GM19467 (cell line): Measurements from ENCODE around the gene TMEM245.
"Not testable (repeated sequence)": the region's sequence is repeated elsewhere in the genome, so short reads cannot be mapped to it uniquely, and the experiment has no call there.

Source experiments
- ATAC-seq: cut with Tn5 transposase; IDR thresholded peaks from one replicate; pipeline ENCODE4 v1.9.1; 2021; ENCODE audit warnings: mild to moderate bottlenecking, moderate library complexity; ENCODE audit not compliant: unreplicated experiment

The TMEM245 gene

DNA sequence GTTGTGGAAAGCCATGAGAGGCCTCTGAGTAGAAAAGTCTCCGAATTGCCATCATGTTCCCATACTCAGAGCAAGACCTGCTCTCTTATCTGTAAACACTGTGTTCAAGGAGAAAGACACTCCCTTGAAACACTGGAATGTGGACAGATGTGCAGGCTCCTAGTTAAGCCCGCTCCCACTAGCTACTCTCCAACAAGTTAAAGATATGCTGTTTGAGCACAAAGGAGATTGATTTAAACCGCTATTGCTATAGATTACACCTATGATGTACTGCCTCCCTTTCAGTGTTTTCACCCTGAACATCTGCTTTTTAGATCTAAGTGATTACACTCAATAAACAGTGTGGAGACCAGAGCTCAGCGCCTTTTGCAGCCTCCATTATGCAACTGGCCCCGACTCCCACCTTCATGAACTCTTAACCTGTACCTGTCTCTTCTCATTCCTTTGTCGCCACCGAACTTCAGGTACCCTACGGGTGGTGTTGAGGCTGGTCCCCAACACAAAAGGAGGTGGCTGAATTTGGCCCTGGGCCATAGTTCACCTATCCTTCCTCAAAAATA is 47.5 kb downstream of the TMEM245 start:
- no peak for ATAC-seq

DNA sequence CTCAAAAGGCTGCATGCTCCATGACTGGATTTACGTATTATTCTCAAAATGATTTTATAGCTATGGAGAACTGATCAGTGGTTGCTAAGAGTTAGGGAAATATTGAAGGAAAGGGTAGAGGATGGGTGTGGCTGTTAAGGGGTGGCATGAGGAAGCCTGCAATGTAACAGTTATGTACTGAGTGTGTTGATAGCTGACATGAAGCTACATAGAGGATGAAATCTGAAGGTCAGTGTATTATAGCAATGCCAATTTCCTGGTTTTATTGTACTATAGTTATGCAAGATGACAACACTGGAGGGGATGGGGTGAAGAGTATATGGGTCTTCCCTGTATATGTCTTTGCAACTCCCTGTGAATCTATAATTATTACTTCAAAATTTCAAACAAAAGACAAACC is 51.0 kb downstream of the TMEM245 start:
- no peak for ATAC-seq

DNA sequence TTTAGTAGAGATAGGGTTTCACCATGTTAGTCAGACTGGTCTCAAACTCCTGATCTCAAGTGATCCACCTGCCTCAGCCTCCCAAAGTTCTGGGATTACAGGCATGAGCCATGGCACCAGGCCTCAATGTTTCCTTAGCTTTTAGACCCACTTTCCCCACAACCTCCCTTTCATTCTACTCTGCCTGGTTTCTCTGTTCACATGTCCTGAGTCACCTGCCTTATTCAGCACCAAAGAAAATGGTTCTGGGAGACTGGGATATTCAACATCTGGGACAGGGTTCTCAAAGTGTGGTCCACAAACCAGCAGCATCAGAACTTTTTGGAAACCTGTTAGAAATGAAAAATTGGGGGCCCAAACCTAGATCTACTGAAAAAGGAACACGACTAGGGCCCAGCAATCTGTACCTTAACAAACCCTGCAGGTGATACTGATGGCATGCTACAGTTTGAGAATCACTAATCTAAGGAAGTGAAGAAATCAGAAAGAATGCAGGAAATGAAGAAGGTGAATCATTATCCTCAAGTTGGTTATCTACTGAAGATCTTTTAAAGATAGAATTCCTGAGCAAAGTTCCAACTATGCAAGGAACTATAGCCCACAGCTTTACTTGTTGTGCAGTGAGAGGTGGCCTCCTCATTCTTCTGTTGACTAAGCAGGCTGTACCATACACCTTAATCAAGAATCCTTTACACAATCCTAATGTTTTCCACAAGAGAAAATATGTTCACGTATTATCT is 54.6 kb downstream of the TMEM245 start:
- ATAC-seq = no peak

DNA sequence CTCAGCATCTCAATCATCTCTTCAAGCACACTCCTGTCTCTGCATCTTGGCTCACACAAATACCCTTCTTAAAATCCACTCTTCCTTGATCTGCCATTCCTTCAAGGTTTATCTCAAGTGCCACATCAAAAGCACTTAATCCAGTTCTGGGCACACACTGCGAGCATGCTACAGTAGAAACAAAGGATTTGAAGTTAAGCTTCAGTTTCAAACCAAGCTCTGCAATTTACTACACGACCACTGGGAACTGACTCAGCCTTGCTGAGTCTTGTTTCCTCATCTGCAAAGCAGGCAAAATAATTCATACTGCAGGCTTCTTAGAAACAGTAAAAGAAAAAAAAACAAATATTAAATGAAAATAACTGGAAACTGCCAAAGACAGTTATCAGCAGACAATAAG is 56.0 kb downstream of the TMEM245 start:
- ATAC-seq = no peak

DNA sequence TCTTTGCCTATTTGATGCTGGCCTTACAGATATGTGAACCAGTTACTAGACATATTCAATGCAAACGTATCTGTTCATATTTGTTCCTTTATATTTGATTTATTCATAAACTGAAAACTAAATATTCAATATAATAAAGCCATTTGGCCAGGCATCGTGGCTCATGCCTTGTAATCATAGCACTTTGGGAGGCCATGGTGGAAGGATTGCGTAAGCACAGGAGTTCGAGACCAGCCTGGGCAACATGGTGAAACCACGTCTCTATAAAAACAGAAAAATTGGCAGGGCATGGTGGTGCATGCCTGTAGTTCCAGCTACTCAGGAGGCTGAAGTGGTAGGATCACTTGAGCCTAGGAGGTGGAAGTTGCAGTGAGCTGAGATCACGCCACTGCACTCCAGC is 57.2 kb downstream of the TMEM245 start:
- ATAC-seq = no peak

DNA sequence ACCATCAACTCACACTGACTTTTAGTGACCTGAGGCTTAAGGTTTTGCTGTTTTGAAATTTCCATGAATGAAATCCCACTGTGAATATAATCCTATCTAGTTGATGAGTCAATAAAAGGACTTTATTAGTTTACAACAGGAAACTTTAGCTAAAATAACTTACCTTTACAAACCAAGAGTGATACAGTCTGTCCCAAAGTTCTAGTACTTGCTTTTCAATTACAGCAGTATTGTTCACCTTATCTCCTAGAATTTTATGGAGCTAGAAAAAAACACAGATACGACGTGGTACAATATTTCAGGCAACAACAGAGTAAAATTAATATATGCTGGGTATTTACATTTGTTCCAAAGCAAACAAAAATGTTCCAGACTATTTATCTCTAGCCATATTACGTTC is 59.6 kb downstream of the TMEM245 start:
- ATAC-seq = no peak

DNA sequence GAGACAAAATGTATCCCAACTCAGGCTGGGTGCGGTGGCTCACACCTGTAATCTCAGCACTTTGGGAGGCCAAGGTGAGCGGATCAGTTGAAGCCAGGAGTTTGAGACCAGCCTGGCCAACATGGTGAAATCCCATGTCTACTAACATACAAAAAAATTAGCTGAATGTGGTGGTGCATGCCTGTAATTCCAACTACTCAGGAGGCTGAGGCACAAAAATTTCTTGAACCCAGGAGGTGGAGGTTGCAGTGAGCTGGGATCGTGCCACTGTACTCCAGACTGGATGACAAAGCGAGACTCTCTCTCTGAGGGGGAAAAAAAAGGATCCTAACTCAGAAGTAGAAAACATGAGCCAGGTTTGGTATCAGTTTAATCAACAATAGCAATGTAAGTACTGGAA is 66.6 kb downstream of the TMEM245 start:
- ATAC-seq = not testable (repeated sequence)

DNA sequence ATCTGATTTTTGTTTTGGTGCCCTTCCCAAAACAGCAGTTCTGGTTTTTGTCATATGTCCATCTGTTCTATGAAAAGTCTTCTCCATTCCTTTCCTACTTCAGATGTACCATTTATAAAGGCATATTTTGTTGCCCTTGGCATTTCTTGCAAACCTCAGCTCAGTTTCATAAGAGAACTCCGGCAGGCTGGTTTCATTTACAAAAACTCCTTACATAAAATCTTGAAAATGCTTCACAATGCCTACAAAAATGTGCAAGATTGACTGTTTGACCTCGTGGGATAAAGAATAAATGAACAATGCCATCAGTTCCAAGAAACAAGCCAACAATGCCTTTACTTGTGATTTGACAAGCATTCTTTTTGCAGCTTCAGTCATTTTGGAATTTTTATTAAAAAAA is 67.3 kb downstream of the TMEM245 start:
- ATAC-seq = no peak

DNA sequence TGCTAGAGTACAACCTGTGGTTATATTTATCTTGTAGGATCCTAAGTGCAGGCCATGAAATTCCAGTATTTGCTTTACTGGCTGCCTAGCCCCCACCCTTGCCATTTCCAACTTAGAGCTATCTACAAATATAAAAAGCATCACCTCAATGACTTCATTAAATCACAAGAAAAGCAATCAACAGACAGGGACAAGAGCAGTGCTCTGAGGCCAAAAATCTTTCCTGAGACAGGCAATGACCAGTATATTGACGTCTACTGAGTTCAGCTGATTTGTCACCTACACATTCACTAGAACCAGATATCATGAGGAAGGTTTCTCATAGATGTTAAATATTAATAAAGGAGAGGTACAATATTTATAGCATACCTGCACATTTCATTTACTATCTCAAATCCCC is 68.0 kb downstream of the TMEM245 start:
- ATAC-seq = no peak

DNA sequence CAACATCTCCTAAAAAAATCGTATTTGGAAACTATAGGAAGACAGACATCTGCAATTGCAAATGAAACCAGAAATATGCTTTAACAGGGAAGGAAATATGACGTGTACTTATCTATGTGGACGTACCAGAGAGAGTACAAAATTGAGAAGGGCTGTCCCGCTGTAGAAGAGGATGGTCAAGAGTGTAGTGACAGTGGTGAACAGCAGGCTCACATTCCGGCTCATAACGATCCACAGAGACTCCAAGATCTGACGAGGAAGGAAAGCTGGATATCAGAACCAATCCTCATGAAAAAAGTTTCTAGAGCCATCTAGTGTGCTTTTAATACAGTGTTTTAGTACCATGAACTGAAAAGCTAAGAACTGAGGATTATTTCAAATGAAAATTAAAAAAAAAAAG is 69.3 kb downstream of the TMEM245 start:
- ATAC-seq = no peak

DNA sequence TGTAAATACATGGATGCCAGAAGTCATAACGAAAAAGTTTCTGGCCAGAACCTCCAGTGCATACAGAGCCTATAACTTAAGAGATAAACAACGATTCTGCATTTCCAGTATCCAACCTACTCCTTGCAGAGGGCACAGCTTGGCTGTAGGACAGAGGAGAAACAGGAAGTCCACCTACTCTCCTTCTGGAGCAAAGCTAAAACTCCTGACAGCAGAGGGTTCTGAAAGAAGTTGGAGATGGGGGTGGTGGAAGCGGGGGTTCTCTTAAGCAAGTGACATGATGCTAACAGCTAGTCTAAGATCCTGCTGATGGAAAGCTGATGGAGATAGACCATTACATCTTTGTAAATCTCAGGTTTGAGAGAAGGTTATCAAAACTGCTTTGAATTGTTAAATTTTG is 70.9 kb downstream of the TMEM245 start:
- no peak for ATAC-seq

DNA sequence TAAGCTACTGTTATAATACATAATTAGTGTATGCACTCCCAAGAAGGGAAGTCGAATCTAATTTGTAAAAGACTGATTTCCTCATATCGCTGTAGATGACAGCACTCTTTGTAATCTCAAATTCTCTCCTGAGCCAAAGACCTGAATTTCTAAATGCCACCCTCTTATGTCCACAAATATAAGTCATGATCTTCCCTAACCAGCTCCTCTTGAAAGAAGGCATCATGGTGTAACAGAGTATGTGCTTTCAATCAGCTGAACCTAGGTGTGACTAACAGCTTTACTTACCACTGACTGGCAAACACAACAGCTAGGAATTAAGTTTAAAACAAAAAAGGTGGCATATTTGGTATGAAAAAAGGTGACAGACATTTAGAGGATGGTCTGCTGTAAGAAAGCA is 72.5 kb downstream of the TMEM245 start:
- ATAC-seq = no peak

DNA sequence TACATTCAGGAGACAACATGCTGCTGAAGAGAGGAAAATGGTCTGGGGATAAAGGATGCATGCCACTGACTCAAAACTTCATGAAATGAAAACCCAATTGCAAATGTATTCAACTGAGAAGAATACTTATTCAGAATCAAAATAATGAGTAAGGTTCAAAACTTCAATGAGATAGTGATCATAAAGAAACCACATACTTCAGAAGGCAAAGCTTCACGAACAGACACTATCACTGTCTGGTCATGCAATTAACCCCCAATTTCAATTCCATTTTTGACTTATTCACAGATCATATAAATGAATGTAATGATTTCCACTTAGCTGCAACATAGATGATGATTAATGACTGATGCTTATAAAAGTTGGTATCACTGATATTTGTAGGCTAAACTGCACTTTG is 73.4 kb downstream of the TMEM245 start:
- no peak for ATAC-seq

DNA sequence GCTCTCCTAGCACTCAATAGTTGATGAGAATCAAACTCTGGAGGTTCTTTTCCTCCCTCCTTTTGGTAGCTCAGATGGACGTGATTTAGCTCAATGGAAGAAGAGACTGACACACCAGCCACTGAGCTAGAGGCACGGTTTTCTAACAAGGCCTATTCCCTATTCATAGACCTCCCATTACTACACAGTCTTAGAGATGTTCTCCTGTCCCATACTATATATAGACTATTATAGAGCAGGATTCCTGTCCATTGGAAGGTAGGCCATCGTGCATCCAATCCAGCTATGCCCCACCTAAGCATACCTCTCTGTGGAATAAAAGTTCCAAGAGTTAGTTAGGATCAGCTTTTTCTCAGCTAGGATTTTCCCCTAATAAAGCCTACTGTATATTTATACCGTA is 76.2 kb downstream of the TMEM245 start:
- ATAC-seq = no peak

DNA sequence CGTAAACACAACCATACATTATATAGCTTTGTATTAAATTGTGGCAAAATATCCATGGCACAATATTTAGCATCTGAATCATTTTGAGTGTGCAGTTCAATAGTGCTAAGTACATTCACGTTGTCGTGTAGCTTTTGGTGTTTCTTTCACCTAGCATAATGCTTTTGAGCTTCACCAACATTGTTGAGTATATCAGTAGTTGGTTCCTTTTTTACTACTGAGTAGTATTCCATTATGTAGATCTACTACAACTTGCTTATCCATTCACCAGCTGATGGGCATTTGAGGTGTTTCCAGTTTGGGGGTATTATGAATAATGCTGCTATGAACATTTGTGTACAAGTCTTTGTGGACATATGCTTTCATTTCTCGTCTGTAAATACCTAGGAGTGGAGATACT is 79.2 kb downstream of the TMEM245 start:
- no peak for ATAC-seq

DNA sequence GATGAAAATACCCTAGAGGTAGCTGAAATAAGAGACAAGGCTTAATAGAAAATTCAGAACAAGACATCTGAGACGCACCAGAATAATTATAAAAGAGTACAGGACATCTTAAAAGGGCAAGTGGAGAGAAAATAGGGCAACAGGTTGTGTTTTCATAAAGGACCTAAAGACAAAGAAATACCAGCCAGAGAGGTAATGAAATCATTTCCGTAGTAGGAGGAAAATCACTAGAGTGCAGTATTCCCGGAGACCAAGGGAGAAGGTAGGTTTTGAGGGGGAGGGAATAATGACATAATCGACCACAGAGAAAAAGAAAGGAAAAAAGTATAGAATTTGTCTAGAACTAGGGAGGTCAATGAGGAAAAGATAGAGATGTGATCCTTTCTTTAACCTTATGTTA is 80.2 kb downstream of the TMEM245 start:
- no peak for ATAC-seq

DNA sequence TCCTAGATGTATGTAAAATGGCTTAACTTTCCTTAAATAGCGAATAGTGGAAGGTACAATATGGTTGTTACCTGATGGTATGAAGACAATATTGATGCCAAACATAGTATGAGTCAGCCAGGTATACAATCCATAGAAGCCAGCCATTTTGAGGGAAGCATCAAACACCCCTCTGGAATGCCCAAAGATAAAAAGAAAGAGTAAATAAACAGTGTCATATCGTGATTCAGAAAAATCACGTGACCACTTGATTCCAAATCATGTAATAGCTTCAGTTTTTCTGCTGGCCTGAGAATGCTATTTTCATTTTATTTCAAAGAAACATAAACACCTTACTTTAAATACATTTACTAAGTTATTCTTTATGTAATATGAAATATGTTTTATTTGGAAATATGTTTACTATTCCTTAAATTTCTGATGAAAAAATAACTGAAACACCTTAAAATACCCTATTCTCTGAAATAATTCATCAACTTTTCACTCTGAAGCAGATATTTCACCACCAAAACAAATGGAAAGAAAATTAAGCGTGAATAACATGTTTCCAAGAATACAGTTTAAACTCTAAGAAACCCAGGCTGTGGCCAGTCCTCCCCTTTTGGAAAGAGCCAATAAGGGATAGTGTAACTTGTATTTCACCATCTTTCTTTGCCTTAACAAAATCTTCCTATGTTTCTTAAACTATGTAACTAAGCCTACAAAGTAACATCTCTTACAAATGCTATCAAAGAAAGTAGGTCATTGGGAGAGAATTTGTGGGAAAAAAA is 81.6 kb downstream of the TMEM245 start:
- no peak for ATAC-seq

DNA sequence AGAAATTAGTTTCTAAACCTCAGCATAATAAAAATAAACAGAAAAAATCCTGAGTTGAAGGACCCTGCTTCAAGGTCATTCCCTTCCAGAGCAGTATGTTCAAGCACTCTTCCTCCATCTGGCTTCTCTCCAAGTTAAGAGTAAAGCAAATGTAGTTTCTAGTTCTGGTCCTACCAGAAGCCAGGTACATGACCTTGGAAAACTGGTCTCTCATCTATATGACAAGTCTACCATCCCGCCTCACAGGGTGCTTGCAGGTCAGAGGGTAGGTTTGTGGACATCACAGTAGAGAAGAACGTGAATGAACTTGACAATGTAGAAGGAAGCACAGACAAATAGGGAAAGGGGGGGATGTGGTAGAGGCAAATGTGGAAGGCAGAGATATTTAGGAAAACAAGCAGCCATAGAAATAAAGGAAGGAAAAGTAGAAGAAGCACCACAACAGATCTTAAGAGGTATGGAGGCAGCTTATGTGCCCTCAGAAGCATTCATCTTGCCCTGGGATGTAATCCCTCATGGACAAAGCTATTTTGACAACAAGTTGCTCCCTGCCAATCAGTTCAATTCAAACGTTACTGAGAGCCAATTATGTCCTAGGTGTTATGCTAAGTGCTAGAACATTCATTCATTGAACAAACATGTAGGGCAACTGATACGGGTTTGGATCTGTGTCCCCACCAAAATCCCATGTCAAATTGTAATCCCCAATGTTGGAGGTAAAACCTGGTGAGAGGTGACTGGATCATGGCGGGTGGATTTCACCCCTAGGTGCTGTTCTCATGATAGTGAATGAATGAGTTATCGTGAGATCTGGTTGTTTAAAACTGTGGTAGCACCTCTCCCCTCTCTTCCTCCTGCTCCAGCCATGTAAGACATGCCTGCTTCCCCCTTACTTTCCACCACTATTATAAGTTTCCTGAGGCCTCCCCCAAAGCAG is 82.7 kb downstream of the TMEM245 start:
- ATAC-seq = no peak

DNA sequence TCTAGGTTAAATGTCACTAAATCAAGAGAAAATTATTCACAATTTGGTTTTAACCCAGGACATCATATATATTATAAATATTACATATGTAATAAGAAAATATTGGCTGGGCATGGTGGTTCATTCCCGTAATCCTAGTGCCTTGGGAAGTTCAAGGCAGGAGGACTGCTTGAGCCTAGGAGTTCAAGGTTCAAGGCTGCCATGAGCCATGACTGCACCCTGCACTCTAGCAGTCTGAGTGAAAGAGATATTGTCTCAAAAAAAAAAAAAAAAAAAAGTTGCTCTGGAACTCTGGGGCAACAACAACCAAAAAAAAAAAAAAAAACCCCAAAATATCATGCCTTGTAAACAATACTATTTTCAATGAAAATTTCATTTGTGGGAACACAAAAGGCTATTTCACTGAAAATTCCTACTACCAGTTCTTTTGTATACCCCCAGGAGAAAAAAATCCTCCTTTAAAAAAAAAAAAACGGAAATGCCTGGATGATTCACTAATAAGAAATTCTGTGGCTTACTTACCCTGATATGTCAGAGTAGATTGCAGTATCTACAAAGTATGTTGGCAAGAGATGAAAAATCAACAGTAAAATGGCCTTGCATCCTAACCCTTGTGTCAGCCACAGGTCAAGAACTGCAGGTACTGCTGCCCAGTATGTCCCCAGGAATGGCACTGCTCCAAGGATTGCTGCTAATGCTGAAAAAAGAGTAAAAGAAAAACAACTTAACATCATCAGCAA is 83.9 kb downstream of the TMEM245 start:
- no peak for ATAC-seq

DNA sequence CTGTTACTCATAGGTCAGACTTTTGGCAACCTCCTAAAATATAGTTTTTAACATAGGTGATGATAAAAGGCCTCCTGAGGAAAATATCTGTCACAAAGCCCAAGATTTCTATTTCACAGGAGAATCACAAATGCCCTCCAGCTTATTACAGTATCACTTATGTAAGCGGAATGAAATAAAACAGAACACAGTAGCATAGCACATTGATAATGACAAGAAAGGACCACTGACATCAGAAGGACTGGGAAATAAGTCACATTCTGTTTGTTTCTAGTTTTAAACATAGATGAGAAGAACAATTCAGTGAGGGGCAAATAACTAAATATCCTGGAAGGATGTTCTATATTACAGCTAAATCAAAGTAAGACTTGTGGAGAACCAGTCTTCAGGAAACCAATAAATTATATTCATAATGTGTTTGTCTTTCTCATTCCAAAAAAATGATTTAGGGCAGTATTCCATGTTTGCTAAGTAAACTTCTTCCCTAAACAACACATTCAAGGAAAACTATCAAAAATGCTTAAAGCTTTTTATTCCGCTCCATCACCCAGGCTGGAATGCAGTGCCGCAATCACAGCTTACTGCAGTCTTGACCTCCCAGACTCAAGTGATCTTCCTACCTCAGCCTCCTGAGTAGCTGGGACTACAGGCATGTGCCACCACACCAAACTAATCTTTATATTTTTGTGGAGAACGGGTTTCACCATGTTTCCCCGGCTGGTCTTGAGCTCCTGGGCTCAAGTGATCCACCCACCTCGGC is 85.6 kb downstream of the TMEM245 start:
- no peak for ATAC-seq
